HG03066 (cell line): Measurements from ENCODE around the gene DNAJC16.

Experiments
- ATAC-seq: cut with Tn5 transposase; IDR thresholded peaks from one replicate; pipeline ENCODE4 v1.9.1; 2021; ENCODE audit warnings: low read depth; ENCODE audit not compliant: unreplicated experiment

Gene DNAJC16

DNA sequence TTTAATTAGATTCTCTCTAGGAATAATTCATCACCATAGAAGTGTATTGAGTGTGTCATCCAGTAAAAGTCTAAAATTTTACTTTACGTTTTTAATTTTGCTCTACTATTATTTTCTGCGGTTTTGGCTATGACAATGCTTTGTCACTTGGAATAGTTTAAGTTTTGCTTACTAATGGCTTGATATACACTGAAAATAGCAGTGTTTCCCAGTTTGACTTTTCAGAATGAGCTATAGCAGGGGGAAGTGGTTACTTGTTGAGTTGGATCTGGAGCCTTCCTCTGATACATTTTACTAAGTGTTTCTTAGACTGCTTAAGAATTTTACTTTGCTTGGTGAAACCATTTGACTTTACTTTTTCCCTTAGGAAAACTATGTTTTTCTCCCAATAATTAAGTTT lies 5.0 kb downstream of the DNAJC16 start:
- ATAC-seq: no peak

- no peak for ATAC-seq
Observed at GRCh38 chr1:15538771-15539170, 12.1 kb downstream of the DNAJC16 start.

- ATAC-seq: no peak
Observed at GRCh38 chr1:15540186-15540585, 13.5 kb downstream of the DNAJC16 start.

DNA sequence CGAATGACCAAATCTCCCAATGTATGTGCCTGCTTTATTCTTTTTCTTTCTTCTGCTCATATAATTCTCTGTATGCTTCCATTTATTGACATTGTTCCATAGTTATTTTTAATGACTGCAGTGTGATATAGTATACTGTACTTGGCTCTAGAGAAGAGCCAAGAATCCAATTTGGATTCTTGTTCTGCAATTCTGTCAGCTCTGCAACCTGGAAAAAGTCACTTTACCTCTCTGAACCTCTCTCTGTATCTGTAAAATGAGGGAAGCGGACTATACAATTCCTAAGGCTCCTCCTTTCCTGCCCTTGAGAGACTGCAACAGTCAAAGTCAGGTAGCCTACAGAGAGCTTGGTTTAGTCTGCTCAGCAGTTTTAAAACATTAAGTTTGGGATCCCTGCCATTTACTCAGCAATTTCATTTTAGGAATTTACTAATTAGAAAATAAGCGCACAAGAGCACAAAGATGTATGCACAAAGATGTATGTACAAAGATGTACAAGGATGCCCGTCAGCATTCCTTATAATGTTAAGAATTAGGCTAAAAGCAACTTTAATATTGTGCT lies 14.7 kb downstream of the DNAJC16 start:
- no peak for ATAC-seq

DNA sequence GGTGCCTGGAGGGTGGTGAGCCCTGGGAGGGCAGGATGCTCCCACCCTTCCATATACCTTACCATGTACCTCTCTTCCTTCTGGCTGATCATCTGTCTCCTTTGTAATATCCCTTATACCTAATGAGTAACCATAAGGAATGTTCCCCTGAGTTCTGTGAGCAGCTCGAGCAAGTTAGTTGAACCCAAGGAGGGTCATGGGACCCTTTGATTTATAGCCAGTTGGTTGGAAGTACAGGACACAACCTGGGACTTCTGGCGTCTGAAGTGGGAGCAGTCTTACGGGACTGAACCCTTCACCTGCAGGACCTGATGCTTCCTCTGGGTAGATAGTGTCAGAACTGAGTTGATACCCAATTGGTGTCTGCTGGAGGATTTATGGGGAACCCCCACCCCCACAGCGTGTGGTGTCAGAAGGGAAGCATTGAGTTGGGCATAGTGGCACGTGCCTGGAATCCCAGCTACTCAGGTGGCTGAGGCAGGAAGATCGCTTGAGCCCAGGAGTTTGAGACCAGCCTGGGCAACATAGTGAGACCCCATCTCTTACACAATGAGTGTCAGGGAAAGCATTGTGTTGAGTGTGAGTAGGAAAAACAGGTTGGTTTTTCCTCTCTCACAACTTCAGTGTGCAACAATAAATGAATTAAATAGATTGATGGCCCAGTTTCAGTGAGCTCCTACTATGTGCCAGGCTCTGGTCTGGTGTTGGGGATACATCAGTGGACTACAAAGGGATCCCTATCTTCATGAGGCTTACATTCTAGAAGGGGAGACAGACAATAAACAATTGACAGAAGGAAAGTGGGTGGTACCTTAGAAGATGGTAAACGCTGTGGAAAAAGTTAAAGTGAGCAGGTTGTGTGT lies 16.0 kb downstream of the DNAJC16 start:
- ATAC-seq: no peak

DNA sequence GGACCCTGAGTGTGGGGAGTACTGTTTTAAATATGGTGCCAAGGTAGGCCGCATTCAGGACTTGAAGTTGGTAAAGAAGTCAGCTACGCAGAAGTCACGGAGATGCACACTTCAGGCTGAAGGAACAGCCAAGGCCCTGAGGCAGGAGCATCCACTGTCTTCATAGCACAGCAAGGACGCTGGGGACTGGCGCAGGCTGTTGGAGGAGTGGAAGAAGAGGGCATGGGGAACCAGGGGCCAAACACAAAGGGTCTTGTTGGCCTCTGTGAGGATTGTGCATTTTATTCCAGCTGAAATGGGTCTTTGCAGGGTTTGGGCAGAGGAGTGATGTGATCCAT lies 16.6 kb downstream of the DNAJC16 start:
- ATAC-seq: no peak

DNA sequence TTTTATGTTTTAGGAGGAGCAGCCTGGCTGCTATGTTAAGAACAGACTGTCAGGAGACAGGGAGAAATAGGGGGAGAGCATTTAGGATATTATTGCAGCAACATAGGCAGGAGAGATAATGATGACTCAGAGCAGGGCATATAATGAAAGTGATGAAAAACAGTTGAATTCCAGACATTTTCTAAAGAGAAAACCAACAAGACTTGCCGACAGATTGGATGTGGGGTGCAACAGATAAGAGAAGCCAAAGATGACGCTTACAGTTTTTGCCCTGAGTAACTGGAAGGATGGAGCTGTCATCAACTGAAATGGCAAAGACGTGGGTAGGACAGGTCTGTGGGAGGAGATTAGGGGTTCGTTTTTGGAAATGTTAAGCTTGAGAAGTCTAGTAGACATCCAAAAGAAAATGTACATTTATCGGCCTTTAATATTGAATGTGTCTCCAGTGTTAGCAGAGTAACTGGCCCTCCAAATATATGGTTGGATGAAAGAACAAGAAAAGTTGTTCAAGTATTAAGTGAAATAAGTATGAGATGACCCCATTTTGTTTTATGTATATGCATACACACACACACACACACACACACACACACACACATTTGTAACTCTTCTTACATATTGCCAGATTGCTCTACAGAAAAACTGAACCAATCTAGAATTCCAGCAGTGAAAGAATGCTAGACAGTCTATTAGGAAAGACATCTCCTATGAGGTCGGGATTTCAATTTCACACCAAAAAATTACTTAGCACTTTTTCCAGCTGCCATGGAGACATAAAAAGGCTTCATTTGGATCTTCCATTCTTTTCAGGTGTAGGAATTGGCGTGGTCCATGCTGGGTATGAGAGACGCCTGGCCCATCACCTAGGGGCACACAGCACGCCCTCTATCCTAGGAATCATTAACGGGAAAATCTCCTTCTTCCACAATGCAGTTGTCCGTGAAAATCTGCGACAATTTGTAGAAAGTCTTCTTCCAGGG lies 17.2 kb downstream of the DNAJC16 start:
- ATAC-seq: no peak

DNA sequence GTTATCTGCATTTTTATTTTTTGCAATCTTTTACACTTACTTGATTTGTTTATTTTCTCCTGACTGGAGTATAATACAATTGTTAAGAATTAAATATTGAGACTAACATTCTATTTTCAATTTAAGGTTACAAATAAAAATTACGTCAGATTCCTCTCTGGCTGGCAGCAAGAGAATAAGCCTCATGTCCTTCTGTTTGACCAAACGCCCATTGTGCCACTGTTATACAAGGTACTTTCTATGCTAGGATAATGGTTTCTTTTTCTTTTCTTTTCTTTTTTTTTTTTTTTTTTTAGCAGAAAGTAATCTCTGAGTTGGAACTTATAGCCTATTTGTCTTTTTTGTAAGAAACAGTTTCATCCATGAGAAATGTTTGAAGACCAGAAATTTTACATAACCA lies 20.0 kb downstream of the DNAJC16 start:
- ATAC-seq: no peak

DNA sequence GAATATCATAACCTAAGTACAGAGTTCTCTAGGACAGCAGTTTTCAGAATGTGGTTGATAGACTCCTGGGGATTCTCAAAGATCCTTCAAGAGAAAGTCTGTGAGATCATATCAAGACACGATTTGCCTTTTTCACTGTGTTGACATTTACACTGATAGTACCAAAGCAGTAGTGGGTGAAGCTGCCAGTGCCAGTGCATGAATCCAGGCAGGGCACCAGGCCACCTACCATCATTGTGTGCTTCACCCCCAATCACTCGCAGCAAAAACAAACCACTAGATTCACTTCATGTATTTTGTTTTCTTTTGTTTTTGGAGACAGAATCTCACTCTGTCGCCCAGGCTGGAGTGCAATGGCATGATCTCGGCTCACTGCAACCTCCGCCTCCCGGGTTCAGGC lies 23.9 kb downstream of the DNAJC16 start:
- no peak for ATAC-seq

GRCh38 chr1:15557008-15557407 lies 30.4 kb downstream of the DNAJC16 start:
- ATAC-seq: no peak

DNA sequence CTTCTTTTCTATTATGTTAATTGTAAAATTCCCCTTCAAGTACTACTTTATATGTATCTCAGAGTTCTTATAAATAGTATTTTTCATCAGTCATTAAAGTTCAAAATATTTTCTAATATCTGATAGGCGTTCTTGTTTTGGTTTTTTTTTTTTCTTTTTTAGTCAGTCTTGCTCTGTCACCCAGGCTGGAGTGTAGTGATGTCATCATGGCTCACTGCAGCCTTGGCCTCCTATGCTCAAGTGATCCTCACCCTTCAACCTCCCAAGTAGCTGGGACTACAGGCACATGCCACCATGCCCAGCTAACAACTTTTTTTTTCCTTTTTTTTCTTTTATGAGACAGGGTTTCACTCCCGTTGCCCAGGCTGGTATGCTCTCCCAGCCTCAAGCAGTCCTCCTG lies 30.9 kb downstream of the DNAJC16 start:
- ATAC-seq: no peak

DNA sequence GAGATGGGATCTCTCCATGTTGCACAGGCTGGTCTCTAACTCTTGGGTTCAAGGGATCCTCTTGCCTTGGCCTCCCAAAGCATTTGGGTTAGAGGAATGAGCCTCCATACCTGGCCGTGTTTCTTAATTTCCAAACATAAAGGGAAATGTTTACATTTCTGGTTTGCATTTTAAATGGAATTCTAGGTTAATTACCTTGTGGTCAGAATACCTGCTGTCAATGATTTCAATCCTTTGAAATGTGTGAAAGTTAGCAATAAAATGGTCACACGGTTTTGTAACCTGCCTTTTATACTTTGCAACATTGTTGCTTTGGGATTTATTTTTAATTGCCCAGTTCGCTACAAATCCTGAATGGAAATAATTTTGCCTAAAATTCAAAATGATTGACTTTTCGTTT lies 31.9 kb downstream of the DNAJC16 start:
- no peak for ATAC-seq

GRCh38 chr1:15559189-15559810 lies 32.7 kb downstream of the DNAJC16 start:
- no peak for ATAC-seq

DNA sequence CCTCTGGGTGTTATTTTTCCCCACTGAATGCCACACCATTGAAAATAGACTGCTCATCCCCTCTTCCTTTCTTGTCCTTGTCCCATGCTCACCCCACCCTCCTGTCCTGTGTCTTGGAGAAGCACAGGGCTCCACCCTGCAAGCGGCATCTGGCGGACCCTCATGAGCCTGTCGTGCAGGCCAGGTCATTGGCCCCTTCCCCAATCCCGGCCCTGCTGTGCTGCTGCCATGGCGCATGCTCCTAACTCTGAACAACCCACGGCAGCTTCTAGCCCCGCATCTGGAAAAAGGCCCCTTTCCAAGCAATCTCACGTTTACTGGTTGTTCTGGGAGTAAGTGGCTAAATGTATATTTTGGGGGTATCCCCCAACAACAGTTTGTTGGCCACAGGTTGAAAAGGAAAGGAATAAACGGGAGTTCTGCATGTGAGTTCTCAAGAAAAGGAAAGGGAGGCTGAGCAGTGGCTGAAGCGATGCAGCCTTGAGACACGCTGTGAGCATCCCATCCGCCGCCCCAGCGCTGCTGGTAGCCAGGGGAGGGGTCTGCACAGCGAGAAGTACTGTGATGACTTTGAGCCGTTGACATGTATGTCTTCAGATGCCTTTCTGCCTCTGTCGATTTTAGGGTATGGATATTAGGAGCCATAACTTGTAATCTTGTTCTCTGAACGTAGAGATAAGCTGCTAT lies 41.9 kb downstream of the DNAJC16 start:
- no peak for ATAC-seq

DNA sequence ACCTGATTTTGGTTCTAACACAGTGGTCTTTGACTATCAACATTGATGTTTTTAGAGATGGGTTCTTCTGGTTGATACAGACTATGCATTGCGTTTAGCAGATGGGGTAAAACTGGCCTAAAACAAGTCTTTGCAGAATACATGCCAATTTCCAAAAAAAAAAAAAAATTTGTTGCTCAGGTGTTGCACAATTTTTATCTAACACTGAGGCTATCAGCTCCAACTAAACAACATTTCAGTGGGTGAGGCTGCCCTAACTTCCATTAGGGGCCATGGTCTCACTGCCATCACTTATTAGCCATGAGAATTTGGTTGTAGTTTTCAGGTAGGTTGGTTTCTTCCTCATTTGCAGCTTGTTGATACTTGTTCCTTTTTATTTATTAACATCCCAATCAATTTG lies 44.2 kb downstream of the DNAJC16 start:
- no peak for ATAC-seq

DNA sequence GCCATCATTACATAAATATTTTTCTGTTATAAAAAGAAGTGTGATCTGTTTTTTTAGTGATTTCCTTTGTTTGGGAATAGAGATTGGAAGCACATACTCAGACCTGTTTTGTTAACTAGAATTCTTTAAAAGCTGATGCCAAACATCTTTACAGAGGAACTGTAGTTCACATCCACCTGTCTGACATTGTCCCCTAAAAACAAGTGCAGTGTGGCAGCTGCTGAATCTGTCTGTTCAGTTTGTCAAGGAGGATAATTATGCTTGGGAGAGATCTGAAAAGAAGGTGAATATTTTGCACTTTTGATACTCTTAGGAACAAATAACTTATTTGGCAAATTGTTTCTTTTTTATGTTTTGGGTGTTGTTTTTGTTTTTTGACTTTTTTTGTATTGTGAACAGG lies 44.6 kb downstream of the DNAJC16 start:
- ATAC-seq: no peak

GRCh38 chr1:15573477-15573876 lies 46.8 kb downstream of the DNAJC16 start:
- no peak for ATAC-seq

GRCh38 chr1:15574741-15575140 lies 48.1 kb downstream of the DNAJC16 start:
- no peak for ATAC-seq

- ATAC-seq: no peak
Observed at GRCh38 chr1:15575549-15576150, 49.0 kb downstream of the DNAJC16 start.

DNA sequence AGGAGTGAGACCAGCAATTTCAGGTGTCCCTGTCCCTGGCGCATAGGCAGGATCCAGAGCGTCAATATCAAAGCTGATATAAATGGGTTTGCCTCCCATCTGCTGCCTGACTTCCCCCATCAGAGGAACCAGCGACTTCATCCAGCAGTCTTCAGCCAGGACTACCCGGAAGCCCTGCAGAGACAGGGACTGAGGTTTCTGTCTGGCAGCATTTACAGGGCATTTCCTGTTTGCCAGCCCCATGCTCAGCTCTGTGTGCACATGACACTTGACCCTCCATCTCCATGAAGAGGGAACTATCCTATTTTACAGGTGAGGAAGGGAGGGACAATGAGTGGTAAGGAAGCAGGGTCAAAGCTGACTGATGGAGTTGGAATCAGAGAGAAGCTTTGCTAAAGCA lies 51.0 kb downstream of the DNAJC16 start:
- ATAC-seq: no peak
